HG03469 (cell line): ENCODE results near the gene TRIM54.

Source experiments
- ATAC-seq: cut with Tn5 transposase; IDR thresholded peaks from one replicate; pipeline ENCODE4 v1.9.1; 2021; ENCODE audit warnings: mild to moderate bottlenecking, moderate library complexity, moderate number of reproducible peaks; ENCODE audit not compliant: unreplicated experiment

The TRIM54 gene, protein sequence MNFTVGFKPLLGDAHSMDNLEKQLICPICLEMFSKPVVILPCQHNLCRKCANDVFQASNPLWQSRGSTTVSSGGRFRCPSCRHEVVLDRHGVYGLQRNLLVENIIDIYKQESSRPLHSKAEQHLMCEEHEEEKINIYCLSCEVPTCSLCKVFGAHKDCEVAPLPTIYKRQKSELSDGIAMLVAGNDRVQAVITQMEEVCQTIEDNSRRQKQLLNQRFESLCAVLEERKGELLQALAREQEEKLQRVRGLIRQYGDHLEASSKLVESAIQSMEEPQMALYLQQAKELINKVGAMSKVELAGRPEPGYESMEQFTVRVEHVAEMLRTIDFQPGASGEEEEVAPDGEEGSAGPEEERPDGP

DNA sequence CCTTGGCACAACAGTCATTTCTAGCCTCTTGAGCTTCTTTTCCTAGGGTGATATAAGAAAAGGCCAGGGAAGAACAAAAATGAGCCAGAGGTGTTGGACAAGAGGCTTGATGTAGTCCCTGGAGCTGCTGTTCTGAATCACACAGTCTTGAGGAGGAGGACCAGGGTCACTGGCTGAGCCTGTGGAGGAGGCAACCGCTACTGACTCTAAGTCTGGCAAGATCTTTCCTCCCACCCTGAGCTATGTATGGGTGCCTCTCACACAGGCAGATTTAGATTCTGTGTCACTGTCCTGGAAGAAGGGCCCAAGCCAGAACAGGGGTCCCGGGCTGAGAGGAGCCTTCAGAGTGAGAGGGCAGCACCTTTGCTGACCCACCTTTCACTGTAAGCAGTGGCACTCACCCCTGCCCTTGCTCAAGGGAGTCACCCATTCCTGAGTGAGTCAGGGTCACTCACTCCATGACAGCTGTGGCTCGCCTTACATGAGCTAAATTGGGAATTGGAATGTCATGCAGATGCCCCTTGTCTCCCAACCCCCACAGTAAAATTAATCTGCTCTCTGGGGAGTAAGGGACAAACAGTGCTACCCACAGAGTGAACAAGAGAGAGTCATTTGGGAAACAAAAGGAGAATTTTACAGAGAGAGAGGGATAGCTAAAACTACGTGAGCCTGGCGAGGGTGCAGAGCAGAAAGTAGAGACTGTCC is at the start of gene TRIM54:
Gene TRIM54, plus strand, starts transcription at position 575 of the 705 bp plus-strand sequence. CDS start 303 bp downstream, outside the sequence.
- no peak for ATAC-seq

DNA sequence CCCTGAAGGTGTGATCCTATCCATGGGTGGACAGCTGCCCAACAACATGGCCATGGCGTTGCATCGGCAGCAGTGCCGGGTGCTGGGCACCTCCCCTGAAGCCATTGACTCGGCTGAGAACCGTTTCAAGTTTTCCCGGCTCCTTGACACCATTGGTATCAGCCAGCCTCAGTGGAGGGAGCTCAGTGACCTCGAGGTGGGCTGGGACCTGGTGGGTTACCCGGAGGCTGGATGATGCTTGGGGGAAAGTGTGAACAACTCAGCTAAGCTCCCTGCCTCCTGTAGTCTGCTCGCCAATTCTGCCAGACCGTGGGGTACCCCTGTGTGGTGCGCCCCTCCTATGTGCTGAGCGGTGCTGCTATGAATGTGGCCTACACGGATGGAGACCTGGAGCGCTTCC is 48.9 kb upstream of the TRIM54 start:
- no peak for ATAC-seq

DNA sequence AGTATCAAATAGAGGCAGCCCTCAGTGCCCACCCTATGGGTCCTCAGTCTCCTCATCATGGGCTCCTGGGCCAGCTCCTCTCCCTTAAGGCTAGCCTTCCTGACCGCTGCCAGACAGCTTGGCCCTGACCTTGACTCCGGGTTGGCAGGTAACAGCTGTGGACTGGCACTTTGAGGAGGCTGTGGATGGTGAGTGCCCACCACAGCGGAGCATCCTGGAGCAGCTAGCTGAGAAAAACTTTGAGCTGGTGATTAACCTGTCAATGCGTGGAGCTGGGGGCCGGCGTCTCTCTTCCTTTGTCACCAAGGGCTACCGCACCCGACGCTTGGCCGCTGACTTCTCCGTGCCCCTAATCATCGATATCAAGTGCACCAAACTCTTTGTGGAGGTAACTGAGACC is 46.1 kb upstream of the TRIM54 start:
- no peak for ATAC-seq

DNA sequence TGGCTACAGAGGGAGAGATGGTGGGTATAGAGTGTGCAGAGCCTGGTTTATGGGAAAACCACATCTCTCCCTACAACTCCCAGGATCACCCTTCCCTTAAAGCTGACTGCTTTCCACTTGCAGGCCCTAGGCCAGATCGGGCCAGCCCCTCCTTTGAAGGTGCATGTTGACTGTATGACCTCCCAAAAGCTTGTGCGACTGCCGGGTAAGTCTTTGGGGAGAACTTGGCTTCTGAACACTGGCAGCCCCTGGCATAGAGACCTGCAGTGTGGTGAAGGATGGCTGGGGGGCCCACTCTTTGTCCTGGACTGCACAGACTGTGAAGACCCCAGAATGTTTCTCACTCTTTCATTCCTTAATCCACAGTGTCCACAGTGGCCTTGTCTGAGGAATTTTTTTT is 45.6 kb upstream of the TRIM54 start:
- ATAC-seq = no peak

DNA sequence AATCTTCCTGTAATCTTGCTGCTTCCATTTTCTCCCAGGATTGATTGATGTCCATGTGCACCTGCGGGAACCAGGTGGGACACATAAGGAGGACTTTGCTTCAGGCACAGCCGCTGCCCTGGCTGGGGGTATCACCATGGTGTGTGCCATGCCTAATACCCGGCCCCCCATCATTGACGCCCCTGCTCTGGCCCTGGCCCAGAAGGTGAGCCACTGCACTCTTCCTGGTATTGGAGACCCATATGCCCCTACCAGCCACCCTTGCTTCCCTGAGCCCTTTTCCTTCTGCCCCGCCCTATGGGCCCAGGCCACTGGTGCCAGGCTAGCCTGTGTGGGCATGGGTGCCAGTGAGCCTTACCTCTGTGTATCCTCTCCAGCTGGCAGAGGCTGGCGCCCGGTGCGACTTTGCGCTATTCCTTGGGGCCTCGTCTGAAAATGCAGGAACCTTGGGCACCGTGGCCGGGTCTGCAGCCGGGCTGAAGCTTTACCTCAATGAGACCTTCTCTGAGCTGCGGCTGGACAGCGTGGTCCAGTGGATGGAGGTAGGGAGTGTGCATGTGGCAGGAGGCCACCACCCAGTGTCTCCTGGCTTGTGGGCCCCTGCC is 44.8 kb upstream of the TRIM54 start:
- ATAC-seq = no peak

DNA sequence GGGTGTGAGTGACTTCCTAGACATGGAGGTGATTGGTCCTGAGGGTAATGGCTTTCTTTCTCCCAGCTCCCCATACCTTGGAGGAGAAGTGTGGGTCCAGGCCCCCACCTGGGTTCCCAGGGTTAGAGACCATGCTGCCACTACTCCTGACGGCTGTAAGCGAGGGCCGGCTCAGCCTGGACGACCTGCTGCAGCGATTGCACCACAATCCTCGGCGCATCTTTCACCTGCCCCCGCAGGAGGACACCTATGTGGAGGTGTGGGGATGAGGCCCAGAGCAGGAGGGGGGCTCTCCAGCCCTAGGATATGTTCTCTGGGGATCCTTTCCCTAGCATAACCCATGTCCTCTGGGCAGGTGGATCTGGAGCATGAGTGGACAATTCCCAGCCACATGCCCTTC is 43.3 kb upstream of the TRIM54 start:
- ATAC-seq = no peak

DNA sequence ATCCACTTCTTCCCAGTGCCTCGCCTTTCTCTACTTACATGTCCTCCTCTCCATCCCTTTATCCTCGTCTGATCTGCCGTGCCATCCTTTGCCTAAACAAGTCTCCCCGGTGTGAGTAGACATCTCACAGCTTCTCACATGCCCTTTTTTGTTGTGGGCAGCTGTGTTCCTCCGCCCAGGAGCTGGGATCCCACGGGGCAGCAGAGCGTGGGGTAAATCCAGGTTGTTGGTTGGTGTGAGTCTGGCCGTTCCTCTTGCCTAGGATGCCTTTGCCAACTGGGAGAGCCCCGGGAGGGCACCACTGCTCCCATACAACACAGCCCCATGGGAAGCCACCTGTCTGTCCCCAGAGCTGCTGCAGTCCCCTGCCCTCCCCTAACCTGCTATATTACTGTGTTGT is 41.8 kb upstream of the TRIM54 start:
- ATAC-seq = no peak

DNA sequence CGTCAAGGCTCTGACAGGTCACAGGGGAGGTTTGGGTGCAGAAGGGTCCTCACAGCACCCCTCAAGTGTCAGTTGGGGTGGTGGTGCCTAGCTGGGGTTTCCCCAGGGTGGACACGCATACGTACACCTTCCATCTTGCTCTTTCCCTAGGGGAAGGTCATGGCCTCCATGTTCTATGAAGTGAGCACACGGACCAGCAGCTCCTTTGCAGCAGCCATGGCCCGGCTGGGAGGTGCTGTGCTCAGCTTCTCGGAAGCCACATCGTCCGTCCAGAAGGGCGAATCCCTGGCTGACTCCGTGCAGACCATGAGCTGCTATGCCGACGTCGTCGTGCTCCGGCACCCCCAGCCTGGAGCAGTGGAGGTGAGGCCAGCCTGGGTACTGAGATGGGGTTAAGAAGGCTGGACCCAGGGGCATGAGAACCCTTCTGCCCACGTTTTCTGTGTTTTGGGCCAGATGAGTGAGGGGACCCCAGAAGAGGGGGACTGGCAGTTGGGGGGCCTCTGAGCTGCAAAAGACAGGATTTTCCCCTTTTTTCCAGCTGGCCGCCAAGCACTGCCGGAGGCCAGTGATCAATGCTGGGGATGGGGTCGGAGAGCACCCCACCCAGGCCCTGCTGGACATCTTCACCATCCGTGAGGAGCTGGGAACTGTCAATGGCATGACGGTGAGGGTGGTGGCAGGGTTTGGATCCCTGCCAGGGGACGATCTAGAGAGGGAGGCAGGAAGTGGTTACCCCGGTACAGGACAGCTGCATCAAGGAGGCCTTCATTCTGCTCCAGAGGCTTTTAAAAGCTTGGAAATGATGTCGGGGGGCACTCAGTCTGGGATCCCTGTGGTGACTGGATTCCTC is 40.2 kb upstream of the TRIM54 start:
- ATAC-seq = no peak

DNA sequence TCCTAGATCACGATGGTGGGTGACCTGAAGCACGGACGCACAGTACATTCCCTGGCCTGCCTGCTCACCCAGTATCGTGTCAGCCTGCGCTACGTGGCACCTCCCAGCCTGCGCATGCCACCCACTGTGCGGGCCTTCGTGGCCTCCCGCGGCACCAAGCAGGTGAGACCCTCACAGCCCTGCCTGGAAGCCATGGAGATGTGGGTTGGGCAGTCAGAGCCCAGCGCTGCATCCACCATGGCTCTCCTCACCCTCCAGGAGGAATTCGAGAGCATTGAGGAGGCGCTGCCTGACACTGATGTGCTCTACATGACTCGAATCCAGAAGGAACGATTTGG is 39.6 kb upstream of the TRIM54 start:
- ATAC-seq = no peak

DNA sequence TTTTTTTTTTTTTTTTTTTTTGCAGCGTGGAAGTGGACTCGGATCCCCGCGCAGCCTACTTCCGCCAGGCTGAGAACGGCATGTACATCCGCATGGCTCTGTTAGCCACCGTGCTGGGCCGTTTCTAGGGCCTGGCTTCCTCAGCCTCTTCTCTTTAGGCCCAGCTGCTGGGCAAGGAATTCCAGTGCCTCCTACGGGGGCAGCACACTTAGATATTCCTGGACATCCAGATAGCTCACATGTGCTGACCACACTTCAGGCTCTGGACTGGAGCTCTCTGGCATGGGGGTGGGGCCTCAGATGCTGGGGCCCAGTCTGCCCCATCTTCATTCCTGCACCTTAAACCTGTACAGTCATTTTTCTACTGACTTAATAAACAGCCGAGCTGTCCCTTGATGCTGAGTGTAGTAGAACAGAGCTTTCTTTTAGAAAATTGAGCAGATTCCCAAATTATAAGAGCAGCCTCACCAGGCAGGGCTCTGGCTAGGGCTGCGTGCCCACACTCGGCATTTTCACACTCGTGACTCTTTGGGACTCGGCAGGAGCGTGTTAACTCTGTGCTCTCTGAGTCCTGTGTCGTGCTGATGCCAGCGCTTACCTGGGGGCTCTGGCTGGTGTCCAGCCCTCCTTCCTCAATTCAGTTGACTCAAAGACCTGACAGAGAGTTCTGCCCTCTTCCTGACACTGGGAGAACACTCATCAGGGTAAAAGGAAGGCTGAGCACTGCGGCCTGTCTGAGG is 38.7 kb upstream of the TRIM54 start:
- no peak for ATAC-seq

DNA sequence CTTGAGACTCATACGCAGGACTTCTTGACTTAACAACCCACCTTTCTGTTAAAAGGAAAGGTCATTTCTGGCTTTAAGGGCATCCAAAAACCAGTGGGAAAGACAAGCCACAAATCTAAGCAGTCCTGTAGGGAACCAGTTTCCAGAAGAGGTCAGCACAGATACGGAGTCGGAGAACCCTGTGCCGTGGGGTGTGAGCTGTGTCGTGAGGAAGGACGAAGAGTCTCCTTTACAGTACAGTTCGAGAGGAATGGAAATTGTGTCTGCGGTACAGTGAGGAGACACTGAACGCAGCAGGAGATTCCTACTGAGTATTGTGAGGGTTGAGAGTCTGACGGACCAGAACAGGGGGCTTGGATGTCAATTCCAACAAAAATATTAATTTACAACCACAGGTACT is 37.1 kb upstream of the TRIM54 start:
- ATAC-seq = no peak

DNA sequence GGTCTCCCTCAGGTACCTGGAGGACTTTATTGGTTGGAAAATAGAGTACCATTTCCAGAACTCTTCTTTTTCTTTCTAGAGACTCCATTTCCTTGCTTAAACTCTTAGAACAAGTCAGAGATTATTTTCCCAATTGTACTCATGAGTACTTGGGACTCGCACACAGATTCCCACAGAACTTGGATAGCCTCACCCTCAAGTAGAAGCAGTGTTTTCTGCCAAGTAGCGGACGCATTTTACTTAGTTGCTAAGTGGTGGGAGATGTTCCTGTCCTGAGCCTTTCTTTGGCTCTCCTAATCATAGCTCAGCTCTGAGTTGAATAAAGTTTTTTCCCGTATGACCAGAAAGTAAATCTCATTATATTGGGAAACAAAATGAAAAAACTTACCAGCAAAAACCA is 36.6 kb upstream of the TRIM54 start:
- ATAC-seq = no peak

DNA sequence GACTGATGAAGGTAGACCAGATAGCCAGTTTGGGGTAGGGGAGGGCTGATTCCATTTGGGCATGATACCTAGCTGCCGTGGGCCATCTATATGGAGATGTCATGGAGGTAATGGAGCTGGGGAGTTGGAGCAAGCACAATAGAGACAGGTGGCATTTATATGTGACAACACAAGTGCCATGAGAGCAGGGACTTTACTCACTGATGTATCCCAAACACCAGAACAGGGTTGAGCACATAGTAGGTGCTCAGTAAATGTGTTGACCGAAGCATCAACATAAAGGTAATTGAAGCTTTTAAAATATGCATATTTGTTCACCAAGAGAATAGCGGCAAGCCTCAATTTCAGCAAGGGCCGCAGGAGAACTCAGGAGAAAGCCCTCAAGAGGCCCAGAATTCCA is 34.3 kb upstream of the TRIM54 start:
- no peak for ATAC-seq

DNA sequence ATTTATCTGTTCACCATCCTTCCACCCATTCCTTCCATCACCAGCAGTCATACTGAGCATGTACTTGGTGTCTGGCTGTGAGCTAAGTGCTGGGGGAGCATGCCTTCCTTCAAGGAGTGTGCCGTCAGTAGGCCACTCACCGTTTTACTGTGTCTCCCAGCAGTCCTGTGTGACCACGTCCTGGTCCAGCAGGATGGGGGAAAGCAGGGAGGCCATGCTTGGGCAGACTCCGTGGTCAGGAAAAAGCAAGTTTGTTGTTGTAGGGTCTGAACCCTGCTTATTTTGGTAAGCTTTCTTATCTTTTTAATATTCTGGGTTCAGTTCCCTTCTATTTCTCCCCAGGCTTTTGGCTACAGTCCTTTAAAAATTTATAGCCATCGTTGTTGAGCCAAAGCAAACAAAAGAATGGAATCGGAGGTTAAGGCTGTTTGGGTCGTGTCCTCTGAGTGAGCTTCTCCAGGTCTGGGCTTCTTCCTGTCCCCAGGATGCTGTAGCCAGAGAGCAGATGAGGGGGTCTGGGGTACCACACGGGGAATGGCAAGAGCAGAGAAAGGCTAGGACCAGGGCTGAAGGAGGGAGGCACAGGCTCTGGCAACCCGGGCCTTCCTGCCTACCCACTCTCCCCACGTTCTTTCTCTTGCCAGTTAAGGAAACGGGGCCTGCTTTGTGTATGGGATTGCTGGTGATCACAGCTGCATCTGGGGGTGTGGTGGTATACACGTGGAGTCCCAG is 32.9 kb upstream of the TRIM54 start:
- no peak for ATAC-seq

DNA sequence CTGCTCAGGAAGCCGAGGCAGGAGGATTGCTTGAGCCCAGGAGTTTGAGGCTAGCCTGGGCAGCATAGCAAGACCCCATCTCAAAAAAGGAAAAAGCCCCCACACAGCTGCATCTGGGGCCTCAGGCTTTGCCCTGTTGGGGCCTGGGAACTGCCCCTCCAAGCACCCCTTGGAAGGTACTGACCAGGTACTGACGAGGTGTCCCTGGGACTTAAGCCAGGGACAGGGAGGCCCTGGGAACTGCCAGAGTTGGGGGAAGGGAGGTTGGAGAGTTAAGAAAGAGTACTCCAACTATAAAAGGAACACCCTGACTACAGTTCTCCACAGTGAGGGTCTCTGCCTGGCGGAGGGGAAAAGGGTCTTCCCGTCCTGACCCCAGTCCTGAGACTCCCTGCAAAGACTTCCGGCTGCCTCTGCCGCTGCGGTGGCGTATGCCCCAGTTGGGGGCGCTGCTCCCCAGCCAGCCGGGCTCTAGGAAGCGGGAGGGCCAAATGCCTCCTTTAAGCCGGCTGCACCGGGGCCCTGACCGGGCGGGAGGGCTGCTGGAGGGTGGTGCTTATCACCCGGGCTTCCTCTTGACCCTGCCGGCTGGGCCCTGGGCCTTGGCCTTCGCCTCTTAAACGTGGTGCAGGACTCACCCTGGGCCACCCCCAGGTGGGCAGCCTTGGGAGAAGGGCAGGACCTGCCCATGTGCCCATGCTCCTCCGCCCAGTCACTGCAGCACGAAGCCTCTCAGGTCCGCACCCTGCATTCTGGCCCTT is 32.2 kb upstream of the TRIM54 start:
- no peak for ATAC-seq

DNA sequence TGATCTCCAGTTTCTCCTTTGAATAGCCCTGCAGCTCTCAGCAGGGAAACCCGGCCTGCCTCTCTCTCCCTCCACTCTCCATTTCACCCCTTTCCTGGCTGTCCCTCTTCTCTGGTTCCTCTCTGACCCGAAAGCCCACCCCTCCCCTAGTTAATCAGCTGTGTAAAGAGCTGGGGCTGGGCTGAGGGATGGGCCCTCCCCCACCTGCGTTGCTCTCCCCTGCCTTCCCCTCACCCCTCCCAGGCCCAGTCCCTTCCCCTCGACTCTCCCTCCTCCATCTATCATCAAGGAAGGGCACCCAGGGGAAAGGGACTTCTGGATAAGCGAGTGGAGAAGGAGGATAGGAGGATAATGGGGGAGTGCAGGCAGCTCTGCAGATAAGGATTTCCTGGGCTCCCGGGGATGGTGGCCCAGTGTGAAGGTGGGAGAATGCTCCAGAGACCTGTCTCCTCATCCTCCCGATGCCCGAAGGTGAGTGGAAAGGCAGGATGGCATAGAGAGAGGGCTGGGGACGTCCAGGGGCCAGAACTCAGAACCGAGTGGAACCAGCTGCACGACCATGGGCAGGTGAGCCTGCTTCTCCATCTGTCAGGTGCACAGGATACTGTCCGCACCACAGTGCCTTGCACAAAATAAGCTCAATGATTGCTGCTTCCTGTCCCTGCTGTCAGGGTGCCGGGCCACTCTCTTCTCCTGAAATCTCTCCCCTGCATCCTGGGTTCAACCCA is 31.4 kb upstream of the TRIM54 start:
- ATAC-seq = no peak

DNA sequence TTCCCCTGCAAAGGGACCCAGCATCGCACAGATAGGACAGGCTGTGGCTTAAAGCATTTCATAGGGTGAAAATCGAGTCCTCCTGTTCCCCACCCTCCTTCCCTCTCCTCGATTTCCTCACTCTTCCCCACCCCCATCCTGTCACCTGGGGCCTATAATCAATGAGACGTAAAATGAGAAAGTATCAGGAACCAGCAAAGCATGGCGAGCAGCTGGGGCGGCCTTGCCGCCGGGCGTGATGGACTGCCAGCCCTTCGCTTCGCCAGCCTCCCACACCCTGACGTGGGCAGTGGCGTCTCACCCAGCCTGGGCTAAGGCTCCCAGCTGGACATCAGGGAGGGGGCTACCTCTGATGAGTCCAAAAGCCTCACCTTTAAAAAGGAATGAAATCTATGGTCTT is 30.5 kb upstream of the TRIM54 start:
- no peak for ATAC-seq

DNA sequence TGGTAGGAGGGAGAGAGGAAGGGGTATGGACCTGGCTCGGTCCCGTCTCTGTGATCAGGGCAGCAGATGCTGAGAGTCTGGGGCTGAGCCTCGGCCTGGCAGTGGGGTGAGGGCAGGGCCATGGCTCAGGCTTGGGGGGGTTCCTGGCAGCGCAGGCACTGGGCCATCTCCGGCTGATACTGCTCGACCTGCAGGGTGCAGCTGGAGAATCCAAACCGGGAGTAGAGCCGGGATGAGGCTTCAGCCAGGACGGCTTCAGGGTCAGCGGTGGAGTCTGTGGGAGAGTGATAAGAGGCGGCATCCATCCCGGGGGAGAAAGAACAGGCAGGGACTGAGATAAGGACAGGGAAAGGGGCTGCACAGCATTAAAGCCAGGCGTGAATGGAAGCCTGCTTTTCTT is 27.0 kb upstream of the TRIM54 start:
- no peak for ATAC-seq

DNA sequence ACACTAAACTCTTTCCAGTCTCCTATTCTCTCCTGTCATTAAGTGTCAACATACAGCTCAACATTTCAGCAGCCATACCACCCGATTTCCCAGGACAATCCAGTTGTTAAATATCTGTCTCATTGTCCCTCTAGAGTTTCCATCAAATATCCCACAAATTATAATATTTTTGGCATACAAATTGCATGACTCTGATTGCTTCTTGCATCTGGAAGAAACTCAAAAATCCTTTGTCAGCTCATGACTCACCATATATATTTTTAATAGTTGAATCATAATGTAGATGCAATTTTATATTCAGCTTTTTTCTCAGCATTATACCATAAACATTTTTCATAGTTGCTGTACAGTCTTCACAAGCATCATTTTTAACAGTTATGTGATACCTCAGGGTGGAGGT is 26.6 kb upstream of the TRIM54 start:
- ATAC-seq = no peak
